Measurements from ENCODE around the gene SEMA3G. TPM values are rescaled to one million over a fixed set of nuclear protein-coding genes. Genes with fewer than 3 reads are reported as not detected.

Gene SEMA3G
- polyA plus RNA-seq, 1 donor from 2014 or later = 0.04 TPM

DNA sequence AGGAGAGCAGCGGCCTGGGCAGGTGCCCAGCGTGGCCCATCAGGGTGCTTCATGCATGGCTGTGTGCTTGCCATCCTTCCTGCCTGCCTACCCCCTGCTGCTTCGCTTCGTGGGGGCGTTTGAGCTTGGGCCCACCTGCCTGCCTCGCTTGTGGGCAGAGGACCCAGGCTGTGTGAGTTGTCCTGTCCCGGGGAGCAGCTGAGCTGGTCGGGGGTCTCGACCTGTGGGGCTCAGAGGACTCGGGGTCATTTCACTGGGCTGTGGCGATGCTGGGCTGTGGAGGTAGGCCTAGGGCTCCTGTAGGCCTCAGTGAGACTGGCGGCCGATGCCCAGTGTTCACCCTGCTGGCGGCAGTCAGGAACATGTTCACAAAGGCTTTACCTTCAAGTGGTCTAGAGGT is 38.2 kb upstream of the SEMA3G start:
- H3K4me3 Mint-ChIP-seq = no peak overlapping the region
- H3K27me3 Mint-ChIP-seq = no peaks in the 10 kb centered on the region
- H3K9me3 Mint-ChIP-seq = no peaks in the 10 kb centered on the region
- no peak overlapping the region for H3K27ac Mint-ChIP-seq
- H3K4me1 Mint-ChIP-seq = no peaks in the 10 kb centered on the region
- H3K36me3 Mint-ChIP-seq = peaks cover 5% of the 10 kb centered on the region

DNA sequence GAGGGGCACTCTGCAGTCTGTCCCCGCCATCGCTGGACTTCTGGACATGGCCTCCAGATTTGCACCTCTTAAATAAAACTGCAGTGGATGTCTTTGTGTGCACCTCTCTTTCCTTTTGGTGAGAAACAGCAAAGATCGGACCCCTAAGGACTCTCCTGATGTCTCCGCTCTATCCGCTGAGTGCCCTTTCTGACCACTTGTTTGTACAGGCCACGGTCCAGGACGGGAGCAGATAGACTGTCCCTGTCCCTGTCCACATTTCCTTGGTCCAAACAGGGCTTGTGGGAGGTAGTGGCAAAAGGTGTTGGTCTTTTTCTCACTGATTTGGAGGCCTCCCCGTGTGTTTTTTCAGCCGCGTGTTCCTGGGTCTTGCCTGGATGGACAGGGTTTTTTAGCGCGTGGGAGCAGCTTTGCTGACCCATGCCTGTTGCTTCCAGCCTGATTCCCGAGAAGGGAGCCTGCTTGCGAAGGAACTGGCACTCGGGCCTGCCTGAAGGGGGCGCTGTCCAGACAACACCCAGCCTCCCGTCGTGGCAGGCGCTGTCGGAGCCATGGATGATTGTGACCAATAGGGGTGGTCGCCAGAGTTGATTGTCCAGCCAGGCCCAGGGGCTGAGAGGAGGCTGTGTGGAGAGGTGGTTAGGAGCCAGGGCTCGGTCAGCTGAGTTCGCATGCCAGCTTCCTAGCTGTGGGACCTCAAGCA is 37.1 kb upstream of the SEMA3G start:
- Mint-ChIP-seq H3K9me3 (no peaks in the 10 kb centered on the region), H3K27ac (no peak overlapping the region), H3K27me3 (no peaks in the 10 kb centered on the region), H3K4me1 (no peaks in the 10 kb centered on the region), H3K36me3 (peaks cover 5% of the 10 kb centered on the region), H3K4me3 (no peak overlapping the region)

GRCh38 chr3:52480768-52481715 is 36.1 kb upstream of the SEMA3G start:
- H3K9me3 Mint-ChIP-seq = no peaks in the 10 kb centered on the region
- no peak overlapping the region for H3K27ac Mint-ChIP-seq
- H3K36me3 Mint-ChIP-seq = peaks cover 3% of the 10 kb centered on the region
- H3K4me3 Mint-ChIP-seq = no peak overlapping the region
- H3K4me1 Mint-ChIP-seq = no peaks in the 10 kb centered on the region
- H3K27me3 Mint-ChIP-seq = no peaks in the 10 kb centered on the region

DNA sequence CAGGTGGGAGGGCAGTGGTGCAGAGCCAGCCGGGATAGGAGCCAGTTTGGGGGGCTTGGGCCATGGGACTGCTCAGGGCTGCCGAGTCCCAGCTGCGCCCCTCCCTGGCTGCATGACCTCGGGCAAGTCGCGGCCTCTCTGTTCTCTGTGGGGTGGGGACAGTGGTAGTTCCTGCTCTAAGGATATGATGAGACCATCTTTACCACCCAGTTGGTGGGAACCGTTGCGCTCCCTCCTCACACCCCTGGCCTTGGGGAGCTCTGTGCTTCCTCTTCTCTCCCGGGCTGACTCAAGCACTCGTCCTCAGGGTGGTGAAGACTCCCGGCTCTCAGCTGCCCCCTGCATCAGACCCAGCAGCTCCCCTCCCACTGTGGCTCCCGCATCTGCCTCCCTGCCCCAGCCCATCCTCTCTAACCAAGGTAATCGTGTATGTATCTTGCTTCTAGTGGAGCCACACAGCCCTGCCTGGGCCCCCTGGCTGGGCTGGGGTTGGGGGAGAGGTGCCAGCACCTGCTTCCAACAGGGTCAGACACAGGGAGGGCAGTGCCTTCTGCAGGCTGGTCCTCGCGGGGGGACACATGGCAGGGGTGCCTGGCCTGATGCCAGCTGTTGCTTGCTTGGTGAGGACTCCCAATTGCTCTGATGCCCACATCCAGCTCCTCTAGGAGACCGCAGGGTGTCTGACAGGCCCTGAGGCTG is 35.1 kb upstream of the SEMA3G start:
- Mint-ChIP-seq H3K4me1 (no peaks in the 10 kb centered on the region), H3K27me3 (no peaks in the 10 kb centered on the region), H3K36me3 (peaks cover 3% of the 10 kb centered on the region), H3K9me3 (no peaks in the 10 kb centered on the region), H3K27ac (no peak overlapping the region), H3K4me3 (no peak overlapping the region)

GRCh38 chr3:52479037-52479876 is 34.4 kb upstream of the SEMA3G start:
- no peaks in the 10 kb centered on the region for H3K9me3 Mint-ChIP-seq
- H3K27me3 Mint-ChIP-seq = no peaks in the 10 kb centered on the region
- H3K36me3 Mint-ChIP-seq = peaks cover 3% of the 10 kb centered on the region
- no peaks in the 10 kb centered on the region for H3K4me1 Mint-ChIP-seq
- no peak overlapping the region for H3K27ac Mint-ChIP-seq
- no peak overlapping the region for H3K4me3 Mint-ChIP-seq

DNA sequence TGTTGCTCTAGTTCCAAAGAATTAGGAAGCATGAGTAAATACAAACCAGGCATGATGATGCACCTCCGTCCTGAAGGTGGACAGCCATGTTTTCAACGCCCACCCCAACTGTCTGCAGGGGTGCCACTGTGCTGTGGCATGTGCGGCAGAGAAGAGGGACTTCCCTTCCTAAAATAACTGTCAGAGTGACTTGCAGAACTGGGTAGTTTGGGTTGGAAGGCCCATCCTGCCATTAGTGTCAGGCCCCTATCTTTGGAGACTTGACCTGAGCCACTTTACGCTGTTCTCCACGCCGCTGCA is 32.8 kb upstream of the SEMA3G start:
- no peaks in the 10 kb centered on the region for H3K9me3 Mint-ChIP-seq
- H3K27me3 Mint-ChIP-seq = no peaks in the 10 kb centered on the region
- no peak overlapping the region for H3K4me3 Mint-ChIP-seq
- H3K4me1 Mint-ChIP-seq = no peaks in the 10 kb centered on the region
- H3K36me3 Mint-ChIP-seq = peaks cover 3% of the 10 kb centered on the region
- H3K27ac Mint-ChIP-seq = no peak overlapping the region

GRCh38 chr3:52477076-52477795 is 32.3 kb upstream of the SEMA3G start:
- H3K27me3 Mint-ChIP-seq = no peaks in the 10 kb centered on the region
- H3K9me3 Mint-ChIP-seq = no peaks in the 10 kb centered on the region
- H3K4me3 Mint-ChIP-seq = no peak overlapping the region
- no peak overlapping the region for H3K27ac Mint-ChIP-seq
- H3K36me3 Mint-ChIP-seq = peaks cover 3% of the 10 kb centered on the region
- H3K4me1 Mint-ChIP-seq = no peaks in the 10 kb centered on the region

- peaks cover 3% of the 10 kb centered on the region for H3K36me3 Mint-ChIP-seq
- H3K27me3 Mint-ChIP-seq = no peaks in the 10 kb centered on the region
- no peaks in the 10 kb centered on the region for H3K4me1 Mint-ChIP-seq
- H3K4me3 Mint-ChIP-seq = no peak overlapping the region
- H3K9me3 Mint-ChIP-seq = no peaks in the 10 kb centered on the region
- no peak overlapping the region for H3K27ac Mint-ChIP-seq
Observed at GRCh38 chr3:52473026-52473425, 28.1 kb upstream of the SEMA3G start.

DNA sequence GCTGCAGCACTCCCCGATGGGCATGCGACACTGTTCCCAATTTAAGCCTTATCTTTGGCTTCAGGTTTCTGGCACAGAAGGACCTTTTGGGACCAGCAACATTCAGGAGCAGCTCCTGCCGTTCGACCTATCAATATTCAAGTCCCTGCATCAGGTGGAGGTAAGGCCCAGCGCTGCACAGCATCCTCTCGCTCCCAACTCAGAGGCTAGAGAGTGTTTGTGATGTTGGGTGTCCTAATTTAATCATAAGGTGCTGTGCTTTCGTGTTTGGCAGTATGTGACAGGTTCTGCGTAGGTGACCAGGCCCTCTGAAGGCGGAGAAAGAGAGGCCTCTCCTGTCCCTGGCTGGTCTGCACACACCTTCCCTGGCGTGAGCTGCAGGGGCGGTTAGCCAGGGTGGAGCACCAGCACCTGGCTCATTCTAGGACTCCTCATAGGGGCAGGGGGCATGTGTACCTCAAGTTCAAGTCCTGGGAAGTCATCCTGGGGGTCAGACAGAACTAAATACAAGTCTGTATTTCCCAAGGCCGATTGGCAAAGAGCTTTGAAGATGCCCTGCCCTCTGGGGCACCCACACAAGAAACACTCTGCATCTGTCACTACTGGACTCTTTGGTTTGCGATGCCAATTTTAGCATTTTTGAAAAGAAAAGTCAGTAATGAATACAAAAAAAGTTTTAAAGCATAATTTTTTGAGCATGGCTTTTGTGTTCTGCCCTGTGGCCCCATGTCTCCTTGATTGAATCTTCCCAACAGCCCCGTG is 27.5 kb upstream of the SEMA3G start:
- Mint-ChIP-seq H3K36me3 (peaks cover 3% of the 10 kb centered on the region), H3K27ac (peak overlapping the region in 1 of 3 donors; percentile 53), H3K27me3 (no peaks in the 10 kb centered on the region), H3K4me3 (no peak overlapping the region), H3K9me3 (no peaks in the 10 kb centered on the region), H3K4me1 (no peaks in the 10 kb centered on the region)

DNA sequence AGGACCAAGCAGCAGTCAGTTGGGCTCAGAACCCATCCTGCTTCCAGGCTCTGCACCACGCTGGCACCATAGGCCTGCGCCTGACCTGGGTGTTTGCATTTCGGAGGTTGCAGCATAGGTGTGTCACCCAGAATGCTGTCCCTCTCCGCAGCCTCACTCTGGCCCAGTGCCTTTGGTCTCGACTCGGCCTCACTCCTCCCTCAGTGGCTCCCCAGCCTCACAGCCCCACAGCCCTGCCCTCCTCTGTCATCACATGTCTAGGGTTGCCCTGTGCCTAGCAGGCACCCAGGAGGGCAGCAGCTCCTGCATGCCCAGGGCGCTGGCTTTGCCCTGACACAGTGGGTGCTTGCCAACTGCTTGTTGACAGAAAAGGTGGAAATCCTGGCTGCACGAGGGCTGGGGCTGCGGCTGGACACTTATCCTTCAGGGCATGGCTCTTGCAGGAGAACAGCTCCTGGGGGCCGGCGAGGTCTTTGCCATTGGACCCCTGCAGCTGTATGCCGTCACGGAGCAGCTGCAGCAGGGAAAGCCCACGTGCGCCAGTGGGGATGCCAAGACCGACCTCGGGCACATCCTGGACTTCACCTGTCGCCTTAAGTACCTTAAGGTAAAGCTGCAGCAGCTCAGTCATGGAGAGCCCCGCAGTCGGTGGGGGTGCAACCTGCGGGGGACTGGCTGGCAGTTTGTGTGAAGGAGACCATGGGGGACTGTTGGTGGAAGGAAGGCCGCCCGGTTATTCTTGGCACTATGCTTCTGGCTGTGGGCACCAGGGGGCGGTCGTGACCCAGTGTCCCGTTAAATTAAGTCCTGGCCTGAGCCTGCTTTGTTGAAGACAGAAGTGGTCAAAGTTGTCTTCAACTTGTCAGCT is 26.7 kb upstream of the SEMA3G start:
- Mint-ChIP-seq H3K4me1 (no peaks in the 10 kb centered on the region), H3K4me3 (no peak overlapping the region), H3K9me3 (no peaks in the 10 kb centered on the region), H3K36me3 (peaks cover 3% of the 10 kb centered on the region), H3K27ac (peak overlapping the region in 1 of 3 donors; percentile 53), H3K27me3 (no peaks in the 10 kb centered on the region)

DNA sequence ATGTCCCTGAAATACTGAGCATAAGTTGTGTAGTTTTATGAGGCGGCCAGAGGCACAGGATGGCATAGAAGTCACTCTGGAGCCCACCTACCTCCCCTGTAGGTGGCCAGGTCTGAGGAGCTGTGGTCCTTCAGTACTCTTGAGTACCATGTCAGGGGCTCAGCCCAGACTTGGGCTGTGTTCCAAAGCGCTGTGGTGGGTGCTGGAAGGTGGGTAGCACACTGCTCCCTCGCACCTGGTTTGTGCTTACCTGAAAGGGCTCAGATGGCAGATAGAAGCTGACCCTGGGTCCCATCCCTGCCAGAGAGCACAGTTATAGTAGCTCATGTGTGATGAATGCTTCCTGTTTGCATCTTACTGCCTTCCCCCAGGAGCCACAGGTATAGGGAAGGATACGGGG is 26.0 kb upstream of the SEMA3G start:
- Mint-ChIP-seq H3K27me3 (no peaks in the 10 kb centered on the region), H3K36me3 (peaks cover 3% of the 10 kb centered on the region), H3K9me3 (no peaks in the 10 kb centered on the region), H3K27ac (peak overlapping the region in 1 of 3 donors; percentile 86), H3K4me3 (no peak overlapping the region), H3K4me1 (no peaks in the 10 kb centered on the region)

DNA sequence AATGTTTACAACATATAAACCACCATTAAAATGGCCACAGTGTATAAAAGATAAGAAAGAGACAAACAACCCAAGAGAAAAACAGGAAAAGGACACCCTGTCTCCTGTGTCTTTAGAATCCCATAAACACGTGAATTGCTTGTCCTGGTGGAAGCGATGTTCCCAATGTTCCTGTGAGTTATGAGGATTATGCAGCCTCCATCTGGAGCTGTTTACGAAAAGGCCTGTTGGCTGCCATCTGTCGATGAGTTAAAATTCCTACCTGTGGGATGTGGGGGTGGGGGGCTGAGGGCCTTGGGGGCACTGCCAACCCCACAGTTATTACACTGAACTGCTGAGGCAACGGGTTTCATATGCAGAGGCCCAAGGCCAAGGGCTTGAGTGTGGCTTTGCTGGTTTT is 24.1 kb upstream of the SEMA3G start:
- Mint-ChIP-seq H3K9me3 (no peaks in the 10 kb centered on the region), H3K36me3 (peaks cover 3% of the 10 kb centered on the region), H3K27ac (no peak overlapping the region), H3K4me3 (no peak overlapping the region), H3K27me3 (no peaks in the 10 kb centered on the region), H3K4me1 (no peaks in the 10 kb centered on the region)

GRCh38 chr3:52468336-52468735 is 23.4 kb upstream of the SEMA3G start:
- Mint-ChIP-seq H3K4me3 (no peak overlapping the region), H3K36me3 (peaks cover 3% of the 10 kb centered on the region), H3K9me3 (no peaks in the 10 kb centered on the region), H3K27ac (no peak overlapping the region), H3K4me1 (peaks cover 0 to 2% (median 1%) of the 10 kb centered on the region in 3 donors), H3K27me3 (no peaks in the 10 kb centered on the region)

All from IgD-negative memory B cell (primary cell).